ENCODE results near the gene PNKD.

PNKD gene

GRCh38 chr2:218320704-218321336, 50.5 kb downstream of the PNKD start:
- DNase-seq = no peak

- DNase-seq = peak; percentile 29
These were observed 52.6 kb downstream of the PNKD start for GRCh38 chr2:218322768-218323525.

DNA sequence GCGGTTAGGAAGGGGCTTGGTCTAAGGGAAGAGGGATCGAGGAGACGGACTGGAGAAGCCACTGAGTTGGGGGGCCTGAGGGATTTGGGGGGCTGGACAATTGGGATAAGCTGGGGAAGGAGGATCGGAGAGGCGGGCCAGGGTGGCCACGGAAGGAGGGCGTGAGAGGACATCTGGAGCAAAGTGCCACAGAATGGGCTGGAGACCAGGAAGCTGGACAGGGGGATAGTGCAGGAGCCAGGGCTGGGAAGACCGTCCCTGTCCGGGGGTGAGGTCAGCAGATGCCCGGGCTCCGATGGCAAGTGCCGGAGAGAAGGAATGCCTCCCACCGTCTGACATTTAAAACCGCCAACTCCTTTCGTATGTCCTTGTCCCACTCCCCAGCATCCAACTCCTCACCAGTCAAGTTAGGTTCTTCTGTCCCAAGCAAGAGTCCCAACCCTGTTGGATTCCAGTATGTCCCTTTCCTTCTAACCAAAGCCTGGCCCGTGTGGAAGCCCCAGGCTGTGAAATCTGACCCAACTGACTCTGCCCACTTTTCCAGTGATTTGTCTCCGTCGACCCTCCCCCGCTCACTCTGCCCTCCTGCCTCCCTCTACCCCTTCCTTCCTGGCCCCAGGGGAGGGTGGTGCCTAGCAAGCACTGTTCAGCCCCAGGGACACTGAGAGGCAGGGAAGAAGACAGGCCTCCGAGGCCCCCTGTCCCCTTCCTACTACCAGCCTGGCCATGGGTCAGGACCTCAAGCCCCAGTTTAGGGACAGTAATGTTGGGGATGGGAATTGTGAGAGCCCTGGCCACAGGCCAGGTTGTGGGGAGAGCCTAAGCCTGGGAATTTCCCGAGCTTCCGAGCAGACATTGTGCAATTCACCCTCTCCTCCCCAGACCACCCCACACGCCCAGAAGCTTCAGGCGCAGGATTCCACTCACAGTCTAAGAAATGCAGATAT, 53.5 kb downstream of the PNKD start:
- no peak for DNase-seq

DNA sequence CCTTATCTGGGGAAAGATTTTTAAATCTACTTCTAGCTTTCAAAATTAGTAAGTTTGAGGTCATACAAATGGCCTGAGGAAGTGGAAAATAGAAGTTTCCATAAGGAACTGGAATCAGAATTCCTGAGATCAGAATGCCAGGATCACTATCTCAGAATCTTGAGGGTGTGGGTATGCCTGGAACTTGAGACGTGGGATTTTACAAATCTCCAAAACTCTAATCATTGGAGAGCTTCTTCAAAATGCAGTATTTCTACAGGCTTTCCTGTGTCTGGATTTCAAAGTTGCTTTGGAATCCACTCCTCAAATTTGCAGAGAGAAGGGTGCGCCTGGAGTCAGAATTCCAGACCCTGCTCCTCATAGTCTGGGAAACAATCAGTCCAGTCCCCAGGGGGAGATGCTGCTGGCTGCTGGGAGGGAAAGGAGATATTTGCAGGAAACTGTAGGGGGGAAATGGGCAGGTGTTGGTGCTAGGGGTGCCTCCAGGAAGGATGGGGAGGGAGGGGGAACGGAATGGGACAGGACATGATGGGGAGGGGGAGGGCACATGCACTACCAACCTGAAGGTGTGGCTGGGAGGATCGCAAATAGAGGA, 55.3 kb downstream of the PNKD start:
- DNase-seq = no peak

- no peak for DNase-seq
These were observed 56.0 kb downstream of the PNKD start for GRCh38 chr2:218326315-218326714.

- DNase-seq = no peak
These were observed 57.3 kb downstream of the PNKD start for GRCh38 chr2:218327451-218328210.

GRCh38 chr2:218328294-218328693, 58.0 kb downstream of the PNKD start:
- DNase-seq = no peak

GRCh38 chr2:218329027-218329825, 58.9 kb downstream of the PNKD start:
- DNase-seq = no peak

- no peak for DNase-seq
These were observed 59.7 kb downstream of the PNKD start for GRCh38 chr2:218329826-218330593.

DNA sequence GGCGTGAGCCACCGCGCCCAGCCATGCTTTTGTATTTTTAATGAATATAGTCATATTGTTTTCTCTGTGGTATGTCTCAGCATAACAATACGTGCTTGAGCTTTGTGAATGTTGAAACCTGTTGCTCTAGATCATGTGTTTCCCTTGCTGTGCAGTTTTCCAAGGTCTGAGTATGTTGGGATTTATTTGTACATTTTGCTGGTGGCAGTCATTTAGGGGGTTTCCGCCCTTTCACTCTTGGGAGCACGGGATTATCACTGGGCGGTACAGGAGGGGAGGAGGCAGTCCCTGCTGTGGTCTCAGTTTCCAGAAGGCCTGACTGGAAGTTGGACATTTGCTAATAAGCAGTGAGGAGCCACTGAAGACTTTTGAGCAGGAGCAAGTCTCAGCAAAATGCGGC, 61.4 kb downstream of the PNKD start:
- DNase-seq = no peak

DNA sequence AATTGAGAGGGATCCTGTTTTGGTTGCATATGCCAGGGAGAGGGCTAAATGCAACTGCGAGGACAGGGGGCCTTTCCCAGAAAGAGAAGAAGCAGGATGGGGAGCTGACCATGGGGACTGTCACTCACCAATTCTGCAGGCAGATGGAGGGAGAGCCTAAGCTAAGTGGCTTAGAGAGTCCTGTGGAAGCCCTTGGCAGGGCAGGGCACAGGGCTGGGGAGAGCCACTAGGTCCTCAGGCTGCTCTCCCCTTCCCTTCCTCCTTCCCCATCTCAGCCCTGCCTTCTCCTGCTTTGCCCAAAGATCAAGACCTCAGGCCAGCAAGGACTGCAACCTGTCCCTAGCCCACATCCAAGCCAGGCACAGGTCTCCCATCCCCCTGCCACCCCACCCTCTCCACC, 62.0 kb downstream of the PNKD start:
- no peak for DNase-seq

DNA sequence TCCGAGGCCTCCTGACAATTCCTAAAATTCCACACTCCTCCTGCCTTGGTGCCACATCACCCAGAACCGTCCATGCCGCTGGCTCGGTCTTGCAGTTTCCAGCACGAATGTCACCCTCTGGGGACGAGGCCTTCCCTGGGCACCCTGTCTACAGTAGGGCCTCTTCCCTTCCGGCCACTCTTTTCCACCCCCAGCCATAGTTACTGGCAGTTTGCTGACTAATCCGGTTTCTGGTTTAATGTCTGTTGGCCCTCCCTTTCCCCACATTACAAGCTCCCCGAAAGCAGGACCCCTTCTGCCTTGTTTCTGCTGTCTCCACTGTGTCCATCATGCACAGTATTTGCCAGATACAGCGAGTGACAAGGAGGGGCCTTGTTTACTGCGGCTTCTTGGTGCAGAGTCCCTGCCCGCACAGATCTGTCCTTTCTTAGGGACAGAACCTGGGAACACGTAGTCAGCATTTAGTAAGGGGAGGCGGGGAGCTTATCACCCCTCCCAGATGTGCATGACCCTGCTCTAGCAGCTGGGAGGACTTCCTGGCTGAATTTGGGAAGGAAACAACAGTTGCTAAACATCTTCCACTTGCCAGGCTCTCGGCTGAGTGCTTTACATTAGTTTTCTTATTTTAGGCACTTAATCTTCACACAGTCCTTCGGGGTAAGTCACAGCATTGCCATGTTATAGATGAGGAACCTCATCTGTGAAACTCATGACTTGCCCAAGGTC, 62.8 kb downstream of the PNKD start:
- no peak for DNase-seq

- DNase-seq = no peak
These were observed 64.2 kb downstream of the PNKD start for GRCh38 chr2:218334531-218334930.

DNA sequence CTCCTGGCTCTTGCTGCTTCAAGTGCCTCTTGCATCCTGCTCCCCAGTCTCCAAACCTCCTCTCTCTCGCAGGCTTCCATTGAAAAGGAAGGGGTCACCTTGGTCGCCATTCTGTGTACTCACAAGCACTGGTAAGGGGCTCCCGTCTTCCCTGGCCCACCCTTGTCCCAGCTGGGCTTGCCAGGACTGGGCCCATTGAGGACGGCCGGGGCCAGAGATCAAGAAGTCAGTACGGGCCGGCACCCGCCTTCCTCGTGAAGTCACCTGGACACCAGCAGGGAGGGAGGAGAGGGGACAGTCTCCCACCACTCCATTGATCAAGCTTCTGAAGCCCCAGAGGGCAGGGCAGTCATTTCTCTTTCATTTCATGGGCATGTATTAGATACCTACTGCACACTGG, 70.3 kb downstream of the PNKD start:
- DNase-seq = no peak

- no peak for DNase-seq
These were observed 71.1 kb downstream of the PNKD start for GRCh38 chr2:218341381-218341780.

DNA sequence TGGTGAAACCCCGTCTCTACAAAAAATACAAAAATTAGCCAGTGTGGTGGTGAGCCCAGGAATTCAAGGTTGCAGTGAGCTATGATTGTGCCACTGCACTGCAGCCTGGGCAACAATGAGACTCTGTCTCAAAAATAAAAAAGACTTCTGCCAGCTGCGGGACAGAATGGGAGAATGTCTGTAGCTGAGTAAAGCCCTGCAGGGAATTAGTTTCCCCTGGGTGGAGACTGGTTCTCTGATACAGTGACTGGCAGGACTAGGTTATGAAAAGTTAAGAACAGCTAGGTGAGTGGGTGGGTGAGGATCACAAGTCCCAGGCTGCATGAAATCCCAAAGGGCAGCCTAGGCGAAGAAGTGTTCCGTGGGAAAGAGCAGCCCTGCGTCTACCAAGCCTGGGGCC, 72.5 kb downstream of the PNKD start:
- DNase-seq = no peak

- no peak for DNase-seq
These were observed 73.3 kb downstream of the PNKD start for GRCh38 chr2:218343591-218343990.

- DNase-seq = no peak
These were observed 73.9 kb downstream of the PNKD start for GRCh38 chr2:218344090-218344754.

- DNase-seq = no peak
These were observed 74.6 kb downstream of the PNKD start for GRCh38 chr2:218344755-218345417.
